HepG2 (cell line): ENCODE measurements around the gene MXD1. TPM values are rescaled to one million over a fixed set of nuclear protein-coding genes. Genes with fewer than 3 reads are reported as not detected.

Experiments used
- ATF6 ChIP-seq: sonication (generic); formaldehyde crosslinking; conservative IDR thresholded peaks from 2 replicates; pipeline ENCODE4 v1.4.0; 2020; ENCODE audit warnings: missing genetic modification reagents
- CTCF ChIP-seq: sonication (generic); formaldehyde crosslinking; IDR thresholded peaks from 2 replicates; pipeline ENCODE4 v1.5.0; 2020; ENCODE audit warnings: mild to moderate bottlenecking, missing genetic modification reagents, moderate library complexity
- FOXA1 ChIP-seq, 2 experiments: fragments of 450-650 bp in 1 of 2; sonication (generic) in 1 of 2; formaldehyde crosslinking in 1 of 2; IDR thresholded peaks; 2 replicates each; pipeline versions ENCODE4 v1.4.0 to v1.6.1; 2016 to 2020; ENCODE audit warnings: missing genetic modification reagents in 1 of 2
- FOXP1 ChIP-seq, 2 experiments: fragments of 450-650 bp in 1 of 2; IDR thresholded peaks; 2 replicates each; pipeline ENCODE4 v1.6.1; 2017 to 2018; ENCODE audit warnings: antibody characterized with exemption in 1 of 2
- GFI1 ChIP-seq: sonication (generic); formaldehyde crosslinking; IDR thresholded peaks from 2 replicates; pipeline ENCODE4 v1.5.0; 2020; ENCODE audit warnings: missing genetic modification reagents, mild to moderate bottlenecking, borderline replicate concordance
- MAFK ChIP-seq, 2 experiments: IDR thresholded peaks in 1 of 2; conservative IDR thresholded peaks in 1 of 2; 2 replicates each; pipeline ENCODE4 v1.6.1; 2011; ENCODE audit warnings: improper control_type of control experiment in 2 of 2, low read length in 2 of 2
- NONO ChIP-seq, 2 experiments: fragments of 450-650 bp in 1 of 2; sonication (generic) in 1 of 2; formaldehyde crosslinking in 1 of 2; IDR thresholded peaks in 1 of 2; conservative IDR thresholded peaks in 1 of 2; 2 replicates each; pipeline versions ENCODE4 v1.6.1 to v1.8.0; 2017 to 2022; ENCODE audit warnings: mild to moderate bottlenecking in 1 of 2, missing genetic modification reagents in 1 of 2, moderate library complexity in 1 of 2
- SALL2 ChIP-seq: sonication (generic); formaldehyde crosslinking; IDR thresholded peaks from 2 replicates; pipeline ENCODE4 v1.8.1; 2023; ENCODE audit warnings: mild to moderate bottlenecking, missing genetic modification reagents, inconsistent platforms
- SOX13 ChIP-seq, 3 experiments: fragments of 450-650 bp in 1 of 3; sonication (generic) in 1 of 3; formaldehyde crosslinking in 1 of 3; IDR thresholded peaks in 2 of 3; conservative IDR thresholded peaks in 1 of 3; 2 replicates each; pipeline versions ENCODE4 v1.5.0 to v1.6.1; 2016 to 2020; ENCODE audit warnings: antibody characterized with exemption in 1 of 3, mild to moderate bottlenecking in 1 of 3, missing compliant biosample characterization in 1 of 3, missing genetic modification reagents in 1 of 3, moderate library complexity in 1 of 3
- TBX2 ChIP-seq: sonication (generic); formaldehyde crosslinking; IDR thresholded peaks from 2 replicates; pipeline ENCODE4 v1.5.0; 2020; ENCODE audit warnings: missing genetic modification reagents, mild to moderate bottlenecking, borderline replicate concordance
- UBTF ChIP-seq: sonication (generic); formaldehyde crosslinking; IDR thresholded peaks from 2 replicates; pipeline ENCODE4 v1.4.0; 2020; ENCODE audit warnings: mild to moderate bottlenecking, missing genetic modification reagents
- ZFP90 ChIP-seq: sonication (generic); formaldehyde crosslinking; IDR thresholded peaks from 2 replicates; pipeline ENCODE4 v1.8.0; 2022; ENCODE audit warnings: missing genetic modification reagents, mild to moderate bottlenecking, inconsistent platforms, borderline replicate concordance
- ZNF17 ChIP-seq: sonication (generic); formaldehyde crosslinking; IDR thresholded peaks from 2 replicates; pipeline ENCODE4 v1.5.0; 2020; ENCODE audit warnings: mild to moderate bottlenecking, missing genetic modification reagents
- ZNF18 ChIP-seq: sonication (generic); formaldehyde crosslinking; IDR thresholded peaks from 2 replicates; pipeline ENCODE4 v1.8.0; 2022; ENCODE audit warnings: mild to moderate bottlenecking, missing genetic modification reagents; ENCODE audit not compliant: insufficient replicate concordance
- ZNF589 ChIP-seq: sonication (generic); formaldehyde crosslinking; conservative IDR thresholded peaks from 2 replicates; pipeline ENCODE4 v1.8.0; 2022; ENCODE audit warnings: mild to moderate bottlenecking, moderate library complexity, missing genetic modification reagents
- ZNF839 ChIP-seq: sonication (generic); formaldehyde crosslinking; IDR thresholded peaks from 2 replicates; pipeline ENCODE4 v1.4.0; 2020; ENCODE audit warnings: missing genetic modification reagents, mild to moderate bottlenecking, borderline replicate concordance
- polyA plus RNA-seq, 8 experiments: library from polyadenylated mRNA; depleted of rRNA in 3 of 8; stranded (reverse) in 7 of 8; unstranded in 1 of 8; fragments of >200 nt; fragmentation: Illumina TruSeq in 4 of 8; extraction: Trizol in 4 of 8; gene quantifications; 2 replicates each; pipeline versions ENCODE4 v1.2.1 to v1.2.3, GENCODE V29; 2011 to 2016; ENCODE audit warnings: low read depth in 4 of 8, missing spikeins in 1 of 8, mixed read lengths in 1 of 8; ENCODE audit not compliant: insufficient read depth in 1 of 8
- total RNA-seq, 5 experiments: library from RNA; depleted of rRNA; stranded (reverse); fragments of >200 nt; fragmentation: Illumina TruSeq; extraction: Trizol; gene quantifications; 2 replicates each; pipeline ENCODE4 v1.2.3, GENCODE V29; 2016; ENCODE audit warnings: low read depth in 1 of 5
- TF ChIP-seq, protein P1 (sequence below): sonication (generic); formaldehyde crosslinking; IDR thresholded peaks from 2 replicates; pipeline ENCODE4 v1.9.0; 2022; ENCODE audit warnings: low read depth, missing genetic modification reagents

Gene MXD1
- total and polyA plus RNA-seq, 2 of the 13 experiments (the other 11 are each of a cell fraction or from before 2014, with no cell fraction given): 6.4 to 14.9 TPM

GRCh38 chr2:69964353-69964841, 49.5 kb downstream of the MXD1 start (continued):
- TF ChIP-seq ATF6 (CRISPR knock-in tag) (no peak), UBTF (CRISPR knock-in tag) (peak; percentile 14; the same call in 1 of the 2 replicates), GFI1 (CRISPR knock-in tag) (peak; percentile 47; the same call in 1 of the 2 replicates), CTCF (CRISPR knock-in tag) (0 out of 2 replicates have a peak, but pooled peaks have one; percentile 9), SALL2 (CRISPR knock-in tag) (no peak), FOXA1 (IDR thresholded peaks at IDR 0.05) (no peak), FOXA1 (CRISPR knock-in tag; IDR thresholded peaks at IDR 0.05) (no peak), ZNF839 (CRISPR knock-in tag) (0 out of 2 replicates have a peak, but pooled peaks have one; percentile 0), SOX13 (IDR thresholded peaks at IDR 0.05) (no peak), SOX13 (CRISPR knock-in tag; conservative IDR thresholded peaks at IDR 0.05 in 1 of 2, IDR thresholded peaks at IDR 0.05 in 1 of 2) (peak in 1 of 2 experiments; percentile 33; a peak in 1 of 4 replicates), FOXP1 (IDR thresholded peaks at IDR 0.05) (no peak), FOXP1 (CRISPR knock-in tag; IDR thresholded peaks at IDR 0.05) (peak; percentile 78), ZNF18 (CRISPR knock-in tag) (no peak), MAFK (conservative IDR thresholded peaks at IDR 0.05 in 1 of 2, IDR thresholded peaks at IDR 0.05 in 1 of 2; ENCODE audit: low read length in 2 of 2) (no peak), TBX2 (peak; percentile 43; the same call in 1 of the 2 replicates), NONO (IDR thresholded peaks at IDR 0.05) (no peak), NONO (CRISPR knock-in tag; conservative IDR thresholded peaks at IDR 0.05) (no peak), ZNF17 (CRISPR knock-in tag) (no peak), ZNF589 (no peak), ZFP90 (CRISPR knock-in tag) (0 out of 2 replicates have a peak, but pooled peaks have one; percentile 67)
- TF ChIP-seq, protein P1, sequence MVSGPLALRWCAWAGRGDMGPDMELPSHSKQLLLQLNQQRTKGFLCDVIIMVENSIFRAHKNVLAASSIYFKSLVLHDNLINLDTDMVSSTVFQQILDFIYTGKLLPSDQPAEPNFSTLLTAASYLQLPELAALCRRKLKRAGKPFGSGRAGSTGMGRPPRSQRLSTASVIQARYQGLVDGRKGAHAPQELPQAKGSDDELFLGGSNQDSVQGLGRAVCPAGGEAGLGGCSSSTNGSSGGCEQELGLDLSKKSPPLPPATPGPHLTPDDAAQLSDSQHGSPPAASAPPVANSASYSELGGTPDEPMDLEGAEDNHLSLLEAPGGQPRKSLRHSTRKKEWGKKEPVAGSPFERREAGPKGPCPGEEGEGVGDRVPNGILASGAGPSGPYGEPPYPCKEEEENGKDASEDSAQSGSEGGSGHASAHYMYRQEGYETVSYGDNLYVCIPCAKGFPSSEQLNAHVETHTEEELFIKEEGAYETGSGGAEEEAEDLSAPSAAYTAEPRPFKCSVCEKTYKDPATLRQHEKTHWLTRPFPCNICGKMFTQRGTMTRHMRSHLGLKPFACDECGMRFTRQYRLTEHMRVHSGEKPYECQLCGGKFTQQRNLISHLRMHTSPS (CRISPR knock-in tag): 0 out of 2 replicates have a peak, but pooled peaks have one; percentile 42
